Measurements from ENCODE around the gene STS. TPM values are rescaled to one million over a fixed set of nuclear protein-coding genes. Genes with fewer than 3 reads are reported as not detected.

Gene STS
- polyA plus RNA-seq, 10 donors, result 10.7 to 18.8 (median 12.4) TPM

- DNase-seq, result no peak
Measured at GRCh38 chrX:7134981-7135380, 12.5 kb upstream of the STS start.

- DNase-seq, result peak in 1 of 3 donors; percentile 71
Measured at GRCh38 chrX:7139202-7140081, 8.1 kb upstream of the STS start.

- no peak for DNase-seq
Measured at GRCh38 chrX:7143076-7143475, 4.4 kb upstream of the STS start.

GRCh38 chrX:7143941-7144525 lies 3.5 kb upstream of the STS start:
- no peak for DNase-seq

- no peak for DNase-seq
Measured at GRCh38 chrX:7145454-7145853, 2.1 kb upstream of the STS start.

GRCh38 chrX:7146020-7146702 lies 1.4 kb upstream of the STS start:
- DNase-seq, result no peak

- DNase-seq, result peak in 2 of 3 donors; percentile 23 to 29
Measured at GRCh38 chrX:7146703-7147412, 654 bp upstream of the STS start.

- DNase-seq, result peak; percentile 79 to 96 (median 94)
Measured at GRCh38 chrX:7147978-7148854, 704 bp downstream of the STS start, which contains the start of gene PUDP. TSS of gene PUDP (minus strand) at chrX:7148153. CDS start at chrX:7148113, 40 bp downstream.

- DNase-seq, result no peak
Measured at GRCh38 chrX:7149411-7149810, 1.9 kb downstream of the STS start.

GRCh38 chrX:7153231-7153630 lies 5.7 kb downstream of the STS start:
- no peak for DNase-seq

- no peak for DNase-seq
Measured at GRCh38 chrX:7154041-7154597, 6.6 kb downstream of the STS start.

- DNase-seq, result no peak
Measured at GRCh38 chrX:7155163-7155562, 7.7 kb downstream of the STS start.

GRCh38 chrX:7156879-7157278 lies 9.4 kb downstream of the STS start:
- no peak for DNase-seq

GRCh38 chrX:7158468-7158990 lies 11.0 kb downstream of the STS start:
- no peak for DNase-seq

- no peak for DNase-seq
Measured at GRCh38 chrX:7159149-7159861, 11.8 kb downstream of the STS start.

- no peak for DNase-seq
Measured at GRCh38 chrX:7163146-7163677, 15.7 kb downstream of the STS start.

GRCh38 chrX:7164174-7164573 lies 16.7 kb downstream of the STS start:
- DNase-seq, result no peak

GRCh38 chrX:7168371-7168770 lies 20.9 kb downstream of the STS start:
- DNase-seq, result no peak

GRCh38 chrX:7169627-7170026 lies 22.1 kb downstream of the STS start:
- DNase-seq, result no peak
